Testis (tissue), 3 donors: Measurements from ENCODE around the gene ZBTB9. TPM values are rescaled to one million over a fixed set of nuclear protein-coding genes. Genes with fewer than 3 reads are reported as not detected.
A peak's percentile ranks its signal among the peaks of the same experiment; 100 is the strongest.

Source experiments
- DNase-seq: peaks from one replicate; pipeline ENCODE4 v3.0.0-alpha.2; 2019
- H3K27ac ChIP-seq, 2 donors: fragments of 200-600 bp; sonication (generic); one replicate each; pipeline ENCODE4 v1.5.1; 2019
- H3K27me3 ChIP-seq: fragments of 200-600 bp; sonication (generic); one replicate; pipeline ENCODE4 v1.5.1; 2019
- H3K36me3 ChIP-seq: fragments of 200-600 bp; sonication (generic); one replicate; pipeline ENCODE4 v1.5.1; 2017; ENCODE audit warnings: low read depth; ENCODE audit errors: missing control alignments
- H3K4me1 ChIP-seq: fragments of 200-600 bp; sonication (generic); one replicate; pipeline ENCODE4 v1.5.1; 2019
- H3K4me3 ChIP-seq, 2 donors: fragments of 200-600 bp; sonication (generic); one replicate each; pipeline ENCODE4 v1.5.1; 2017 to 2019
- H3K9me3 ChIP-seq: fragments of 200-600 bp; sonication (generic); one replicate; pipeline ENCODE4 v1.5.1; 2017
- CTCF ChIP-seq, 3 experiments: fragments of 450-650 bp in 2 of 3; fragments of 200-600 bp in 1 of 3; sonication (generic) in 1 of 3; IDR thresholded peaks; one replicate each; pipeline ENCODE4 v1.5.1; 2016 to 2019; ENCODE audit warnings: antibody characterized with exemption in 3 of 3, mild to moderate bottlenecking in 2 of 3, moderate library complexity in 1 of 3
- POLR2A ChIP-seq: fragments of 450-650 bp; IDR thresholded peaks from one replicate; pipeline ENCODE4 v1.6.1; 2017; ENCODE audit warnings: antibody characterized with exemption, mild to moderate bottlenecking, moderate library complexity
- WGBS, 2 donors: methylation state at CpG; one replicate each; pipeline ENCODE4 v1.1.5; 2018; 5-methylcytosine and 5-hydroxymethylcytosine counted together
- intact Hi-C: fragments of 100-400 bp; cut with DNase I; formaldehyde crosslinking; loops from one replicate; pipeline ENCODE4 v1.15.1; 2023; ENCODE audit warnings: low total_unique reads
- polyA plus RNA-seq: library from polyadenylated mRNA; stranded (reverse); fragments of 350-450 nt; fragmentation: Illumina TruSeq; extraction: RNeasy Lipid Tissue Mini Kit (QIAGEN cat#74804); gene quantifications from one replicate; pipeline ENCODE4 v1.2.3, GENCODE V29; 2014; ENCODE audit warnings: low read depth, low replicate concordance; ENCODE audit not compliant: insufficient read depth
- total RNA-seq, 2 donors: library from RNA; depleted of rRNA; stranded (reverse); fragments of >200 nt; gene quantifications; one replicate each; pipeline ENCODE4 v1.2.3, GENCODE V29; 2016

ZBTB9 gene
- total and polyA plus RNA-seq, 3 donors from 2014 or later: 15.2 to 16.9 (median 15.7) TPM

- no peaks in the 10 kb centered on the region for H3K36me3 ChIP-seq
- peak overlapping the region in 1 of 2 donors; percentile 86 for H3K4me3 ChIP-seq
- intact Hi-C loops: loop anchor here (10.0 kb wide), 1 partner anchor 102 kb away; the partner anchor contains the start of genes TAPBP and ZBTB22
- WGBS, 2 donors: 44 to 51% methylated on average over 12 of the region's 12 CpGs
- peak overlapping the region in 1 of 2 donors; percentile 91 for H3K27ac ChIP-seq
- H3K4me1 ChIP-seq: peaks cover 45% of the 10 kb centered on the region
- TF ChIP-seq CTCF (IDR thresholded peaks at IDR 0.05) (no peak), POLR2A (no peak)
- H3K27me3 ChIP-seq: no peaks in the 10 kb centered on the region
- H3K9me3 ChIP-seq: no peaks in the 10 kb centered on the region
- DNase-seq: no peak
These were observed 37.8 kb upstream of the ZBTB9 start for GRCh38 chr6:33416386-33417127.

- Histone ChIP-seq H3K27me3 (no peaks in the 10 kb centered on the region), H3K36me3 (no peaks in the 10 kb centered on the region), H3K4me1 (peaks cover 37% of the 10 kb centered on the region), H3K4me3 (peak overlapping the region; percentile 59 to 86), H3K27ac (peak overlapping the region; percentile 91 to 99), H3K9me3 (no peaks in the 10 kb centered on the region)
- 1 to 2% methylated on average over 24 to 25 of the region's 25 CpGs for WGBS, 2 donors
- intact Hi-C loops: loop anchor here (10.0 kb wide), 1 partner anchor 103 kb away; the partner anchor contains the start of genes TAPBP and ZBTB22
- TF ChIP-seq CTCF (IDR thresholded peaks at IDR 0.05) (no peak), POLR2A (no peak)
- DNase-seq: no peak
These were observed 37.1 kb upstream of the ZBTB9 start for GRCh38 chr6:33417128-33417902.

- WGBS, 2 donors: 0 to 1% methylated on average over 20 to 50 of the region's 51 CpGs
These were observed 36.3 kb upstream of the ZBTB9 start, which contains the start of gene CUTA for GRCh38 chr6:33417903-33418689. TSS of gene CUTA (minus strand) at chr6:33418107. CDS start at chr6:33418000, 107 bp downstream.

More at GRCh38 chr6:33417903-33418689, 36.3 kb upstream of the ZBTB9 start, which contains the start of gene CUTA:
- Histone ChIP-seq H3K9me3 (no peaks in the 10 kb centered on the region), H3K4me3 (peak within 1 kb of the TSS; percentile 59 to 86), H3K27ac (peak within 1 kb of the TSS; percentile 91 to 99), H3K4me1 (peaks cover 35% of the 10 kb centered on the region), H3K36me3 (no peaks in the 10 kb centered on the region), H3K27me3 (no peaks in the 10 kb centered on the region)
- intact Hi-C loops: loop anchor here (10.0 kb wide), 1 partner anchor 103 kb away; the partner anchor contains the start of genes TAPBP and ZBTB22
- TF ChIP-seq CTCF (IDR thresholded peaks at IDR 0.05) (peak; percentile 34 to 70 (median 59)), POLR2A (peak; percentile 74)
- peak; percentile 99 for DNase-seq
